ENCODE measurements around the gene CFDP1.

GRCh38 chr16:75342308-75342811, 90.9 kb downstream of the CFDP1 start:
- TF ChIP-seq CTCF (conservative IDR thresholded peaks at IDR 0.05 in 1 of 2, IDR thresholded peaks at IDR 0.05 in 1 of 2; ENCODE audit: low read depth in 1 of 2, low read length in 2 of 2) (no peak), EZH2 (IDR thresholded peaks at IDR 0.05; ENCODE audit: low read length, missing control alignments) (no peak)

Data from fibroblast of lung (primary cell).